ENCODE data around the gene RFLNA.

GRCh38 chr12:124327362-124328043 is 32.6 kb downstream of the RFLNA start:
- TF ChIP-seq CTCF (IDR thresholded peaks at IDR 0.05; ENCODE audit: low read depth, low read length) (no peak), EZH2phosphoT487 (IDR thresholded peaks at IDR 0.05; ENCODE audit: low read depth) (no peak)
